Smooth muscle cell (in vitro differentiated cells): ENCODE results near the gene SMARCC1. TPM values are rescaled to one million over a fixed set of nuclear protein-coding genes. Genes with fewer than 3 reads are reported as not detected.
A peak's percentile ranks its signal among the peaks of the same experiment; 100 is the strongest.

Experiments
- DNase-seq: peaks from one replicate; lab custom pipeline; 2025; ENCODE audit not compliant: unreplicated experiment; lab: John Stamatoyannopoulos, UW
- H2AFZ ChIP-seq: fragments of 200-600 bp; sonication (generic); 2 replicates; pipeline ENCODE4 v1.6.0; 2016; ENCODE audit warnings: antibody characterized with exemption, low read depth, mild to moderate bottlenecking
- H3F3A ChIP-seq: fragments of 200-600 bp; sonication (generic); 2 replicates; pipeline ENCODE4 v1.6.0; 2017; ENCODE audit warnings: antibody characterized with exemption, low read depth
- H3K27ac ChIP-seq: fragments of 200-600 bp; sonication (generic); 2 replicates; pipeline ENCODE4 v1.5.1; 2016; ENCODE audit warnings: low read depth, mild to moderate bottlenecking
- H3K27me3 ChIP-seq: fragments of 200-600 bp; sonication (generic); 2 replicates; pipeline ENCODE4 v1.6.1; 2016; ENCODE audit warnings: low read depth, mild to moderate bottlenecking
- H3K36me3 ChIP-seq: fragments of 200-600 bp; sonication (generic); 2 replicates; pipeline ENCODE4 v1.5.1; 2016; ENCODE audit warnings: low read depth
- H3K4me1 ChIP-seq: fragments of 200-600 bp; sonication (generic); 2 replicates; pipeline ENCODE4 v1.5.1; 2016; ENCODE audit warnings: low read depth
- H3K4me2 ChIP-seq: fragments of 200-600 bp; sonication (generic); 2 replicates; pipeline ENCODE4 v1.6.0; 2016; ENCODE audit warnings: mild to moderate bottlenecking
- H3K4me3 ChIP-seq: fragments of 200-600 bp; sonication (generic); 2 replicates; pipeline ENCODE4 v1.5.1; 2016; ENCODE audit warnings: mild to moderate bottlenecking
- H3K79me2 ChIP-seq: fragments of 200-600 bp; sonication (generic); 2 replicates; pipeline ENCODE4 v1.6.0; 2016; ENCODE audit warnings: low read depth, mild to moderate bottlenecking
- H3K9ac ChIP-seq: fragments of 200-600 bp; sonication (generic); 2 replicates; pipeline ENCODE4 v1.6.0; 2016; ENCODE audit warnings: low read depth
- H3K9me3 ChIP-seq: fragments of 200-600 bp; sonication (generic); replicated peaks from 2 replicates; pipeline ENCODE4 v1.5.1; 2016; ENCODE audit warnings: low read depth
- H4K20me1 ChIP-seq: fragments of 200-600 bp; sonication (generic); 2 replicates; pipeline ENCODE4 v1.6.0; 2016; ENCODE audit warnings: low read depth
- WGBS: methylation state at CpG from one replicate; pipeline ENCODE4 v1.1.7; 2016; ENCODE audit warnings: low lambda C conversion rate; 5-methylcytosine and 5-hydroxymethylcytosine counted together
- polyA plus RNA-seq: library from polyadenylated mRNA; unstranded; fragments of >200 nt; fragmentation: Nextera tagmentation; extraction: Ambion mirVana; gene quantifications from 2 replicates; pipeline ENCODE4 v1.2.1, GENCODE V29; 2016
- total RNA-seq: library from RNA; depleted of rRNA; stranded (reverse); fragments of >200 nt; gene quantifications from 2 replicates; pipeline ENCODE4 v1.2.3, GENCODE V29; 2014
- TF ChIP-seq, protein P1 (sequence below): fragments of 200-600 bp; sonication (generic); IDR thresholded peaks from 2 replicates; pipeline ENCODE4 v1.5.1; 2017; ENCODE audit warnings: borderline replicate concordance, mild to moderate bottlenecking, antibody characterized with exemption; ENCODE audit not compliant: insufficient read depth, poor library complexity, severe bottlenecking

Gene SMARCC1
- total and polyA plus RNA-seq, 2 experiments from 2014 or later, result 40.5 to 50.3 TPM

DNA sequence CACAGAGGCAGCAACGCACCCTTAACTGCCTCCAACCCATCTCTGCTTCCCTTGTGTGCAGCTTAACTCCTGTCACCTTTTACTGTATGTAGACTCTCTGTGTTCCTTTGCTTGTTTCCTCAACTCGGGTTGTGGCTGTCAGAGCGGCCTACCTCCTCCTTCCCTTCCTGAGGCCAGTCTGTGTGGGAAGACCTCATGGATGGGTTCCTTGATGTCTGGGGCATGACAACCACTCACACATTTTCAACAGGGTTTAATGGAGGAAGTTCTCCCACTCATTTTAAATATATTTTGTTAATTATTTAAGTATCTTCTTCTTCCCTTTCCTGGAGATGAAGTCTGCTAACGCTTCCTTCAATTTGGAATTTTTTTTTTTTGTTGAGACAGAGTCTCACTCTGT is 201.2 kb downstream of the SMARCC1 start:
- H3K4me1 ChIP-seq, result peaks cover 7% of the 10 kb centered on the region
- H3K4me3 ChIP-seq, result no peak overlapping the region
- H4K20me1 ChIP-seq, result no peaks in the 10 kb centered on the region
- no peak overlapping the region for H3K4me2 ChIP-seq
- DNase-seq, result no peak
- no peak overlapping the region for H2AFZ ChIP-seq
- no peaks in the 10 kb centered on the region for H3K9me3 ChIP-seq
- H3K9ac ChIP-seq, result no peak overlapping the region
- H3K36me3 ChIP-seq, result no peaks in the 10 kb centered on the region
- no peaks in the 10 kb centered on the region for H3F3A ChIP-seq
- H3K27ac ChIP-seq, result no peak overlapping the region
- peaks cover 30% of the 10 kb centered on the region for H3K27me3 ChIP-seq
- H3K79me2 ChIP-seq, result no peaks in the 10 kb centered on the region
- WGBS, result 86% methylated on average over 4 of the region's 4 CpGs
- TF ChIP-seq, protein P1, sequence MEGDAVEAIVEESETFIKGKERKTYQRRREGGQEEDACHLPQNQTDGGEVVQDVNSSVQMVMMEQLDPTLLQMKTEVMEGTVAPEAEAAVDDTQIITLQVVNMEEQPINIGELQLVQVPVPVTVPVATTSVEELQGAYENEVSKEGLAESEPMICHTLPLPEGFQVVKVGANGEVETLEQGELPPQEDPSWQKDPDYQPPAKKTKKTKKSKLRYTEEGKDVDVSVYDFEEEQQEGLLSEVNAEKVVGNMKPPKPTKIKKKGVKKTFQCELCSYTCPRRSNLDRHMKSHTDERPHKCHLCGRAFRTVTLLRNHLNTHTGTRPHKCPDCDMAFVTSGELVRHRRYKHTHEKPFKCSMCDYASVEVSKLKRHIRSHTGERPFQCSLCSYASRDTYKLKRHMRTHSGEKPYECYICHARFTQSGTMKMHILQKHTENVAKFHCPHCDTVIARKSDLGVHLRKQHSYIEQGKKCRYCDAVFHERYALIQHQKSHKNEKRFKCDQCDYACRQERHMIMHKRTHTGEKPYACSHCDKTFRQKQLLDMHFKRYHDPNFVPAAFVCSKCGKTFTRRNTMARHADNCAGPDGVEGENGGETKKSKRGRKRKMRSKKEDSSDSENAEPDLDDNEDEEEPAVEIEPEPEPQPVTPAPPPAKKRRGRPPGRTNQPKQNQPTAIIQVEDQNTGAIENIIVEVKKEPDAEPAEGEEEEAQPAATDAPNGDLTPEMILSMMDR, result no peak

DNA sequence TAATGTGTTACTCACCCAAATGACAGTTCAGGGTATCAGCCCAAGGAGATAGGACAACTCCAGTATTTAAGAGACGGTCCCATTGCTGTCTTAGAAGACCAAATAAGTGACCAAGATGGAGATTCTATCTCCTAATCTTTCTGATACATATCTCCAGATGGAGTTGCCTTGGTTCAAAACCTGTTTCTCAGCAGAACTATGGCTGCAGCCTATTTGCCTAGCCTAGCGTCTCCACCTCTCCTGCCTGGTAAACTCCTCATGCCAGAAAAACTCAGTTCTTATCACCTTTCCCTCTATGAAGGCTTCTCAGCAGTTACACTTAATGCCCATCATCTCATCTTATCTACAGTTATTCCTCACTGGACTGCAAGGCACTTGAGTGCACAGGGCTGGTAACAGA is 201.8 kb downstream of the SMARCC1 start:
- Histone ChIP-seq H3K9me3 (no peaks in the 10 kb centered on the region), H2AFZ (no peak overlapping the region), H3K4me1 (peaks cover 7% of the 10 kb centered on the region), H3K27me3 (peaks cover 30% of the 10 kb centered on the region), H3K9ac (no peak overlapping the region), H3K79me2 (no peaks in the 10 kb centered on the region), H4K20me1 (no peaks in the 10 kb centered on the region), H3K4me2 (no peak overlapping the region), H3K4me3 (no peak overlapping the region), H3K27ac (no peak overlapping the region), H3F3A (no peaks in the 10 kb centered on the region), H3K36me3 (no peaks in the 10 kb centered on the region)
- TF ChIP-seq, protein P1, result no peak
- WGBS, result 93% methylated on average over 2 of the region's 2 CpGs
- DNase-seq, result no peak

DNA sequence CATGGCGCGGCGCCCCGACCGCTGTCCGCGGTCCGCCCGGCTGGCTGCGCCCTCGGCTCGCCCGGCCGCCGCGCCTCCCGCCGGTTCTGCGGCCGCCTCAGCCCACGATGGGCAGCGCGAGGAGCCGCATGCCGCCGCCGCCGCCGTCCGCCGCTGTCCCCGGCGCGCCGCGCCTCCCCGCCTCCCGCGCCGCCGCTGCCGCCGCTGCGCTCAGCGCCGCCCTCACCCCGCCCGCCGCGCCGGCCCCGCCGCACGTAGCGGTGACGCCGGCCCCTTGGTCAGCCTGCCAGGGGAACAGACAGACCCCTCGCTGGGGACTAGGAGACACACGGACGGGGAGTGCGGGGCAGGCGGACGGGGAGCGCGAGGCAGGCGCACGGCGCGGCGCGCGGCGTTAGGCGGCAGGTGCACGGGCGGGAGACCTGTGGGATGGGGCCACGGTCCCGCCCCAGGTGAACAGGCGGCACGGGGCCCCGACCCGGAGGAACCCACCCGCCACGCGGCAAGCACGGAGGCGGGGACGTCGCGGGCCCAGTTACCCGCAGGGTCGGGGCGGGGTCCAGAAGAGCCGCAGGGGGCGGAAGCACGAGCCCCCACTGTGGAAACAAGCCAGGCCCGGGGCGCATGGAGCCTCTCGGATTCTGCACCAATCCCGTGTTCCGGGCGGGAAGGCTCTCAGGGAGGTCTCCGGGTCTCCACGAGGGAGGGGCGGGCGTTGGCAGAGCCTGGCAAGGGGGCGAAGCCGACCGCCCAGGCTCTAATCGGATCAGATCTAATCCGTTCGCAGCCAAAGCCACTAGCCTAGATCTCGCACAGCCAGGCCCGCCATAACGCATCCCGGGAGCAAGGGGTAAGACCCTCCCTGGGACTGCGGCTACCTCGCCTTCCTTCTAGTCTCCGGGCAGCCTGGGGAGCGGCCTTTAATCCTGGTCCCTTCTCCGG is 202.7 kb downstream of the SMARCC1 start, which contains the start of gene CSPG5:
Gene CSPG5 (minus strand): TSS at position 175 of the 942 bp plus-strand sequence. CDS start 172 bp downstream, at position 3.
- Histone ChIP-seq H3K4me3 (peak within 1 kb of the TSS; percentile 61), H3K27ac (no peak within 1 kb of the TSS), H3K9ac (no peak within 1 kb of the TSS), H3K79me2 (no peaks in the 10 kb centered on the region), H3F3A (no peaks in the 10 kb centered on the region), H3K27me3 (peaks cover 30% of the 10 kb centered on the region), H3K9me3 (no peaks in the 10 kb centered on the region), H3K4me1 (peaks cover 7% of the 10 kb centered on the region), H2AFZ (peak within 1 kb of the TSS; percentile 43), H4K20me1 (no peaks in the 10 kb centered on the region), H3K4me2 (peak within 1 kb of the TSS; percentile 97), H3K36me3 (no peaks in the 10 kb centered on the region)
- TF ChIP-seq, protein P1, result no peak
- DNase-seq, result no peak
- WGBS, result 10% methylated on average over 55 of the region's 121 CpGs
